HG02798 (cell line): Measurements from ENCODE around the gene NOS2.
"Not testable (repeated sequence)": the region's sequence is repeated elsewhere in the genome, so short reads cannot be mapped to it uniquely, and the experiment has no call there.

ENCODE experiments used
- ATAC-seq: cut with Tn5 transposase; IDR thresholded peaks from one replicate; pipeline ENCODE4 v1.9.1; 2021; ENCODE audit warnings: mild to moderate bottlenecking; ENCODE audit not compliant: unreplicated experiment, poor library complexity

NOS2 gene

DNA sequence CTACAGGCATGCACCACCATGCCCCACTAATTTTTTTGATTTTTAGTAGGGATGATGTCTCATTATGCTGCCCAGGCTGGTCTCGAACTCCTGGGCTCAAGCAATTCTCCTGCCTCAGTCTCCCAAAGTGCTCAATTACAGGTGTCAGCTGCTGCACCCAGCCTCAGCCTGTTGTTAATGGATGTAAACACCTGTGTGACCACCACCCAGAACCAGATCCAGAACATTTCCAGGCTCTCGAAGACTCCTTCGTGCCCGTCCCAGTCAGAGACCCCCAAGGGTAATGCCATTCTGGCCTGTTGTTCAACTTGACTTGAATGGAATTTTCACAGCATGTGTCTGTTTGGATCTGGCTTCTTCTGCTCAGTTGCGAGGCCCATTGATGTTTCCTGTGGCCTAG is 59.8 kb downstream of the NOS2 start:
- ATAC-seq = not testable (repeated sequence)

- ATAC-seq = no peak
Observed at GRCh38 chr17:27733773-27734172, 66.6 kb downstream of the NOS2 start.

DNA sequence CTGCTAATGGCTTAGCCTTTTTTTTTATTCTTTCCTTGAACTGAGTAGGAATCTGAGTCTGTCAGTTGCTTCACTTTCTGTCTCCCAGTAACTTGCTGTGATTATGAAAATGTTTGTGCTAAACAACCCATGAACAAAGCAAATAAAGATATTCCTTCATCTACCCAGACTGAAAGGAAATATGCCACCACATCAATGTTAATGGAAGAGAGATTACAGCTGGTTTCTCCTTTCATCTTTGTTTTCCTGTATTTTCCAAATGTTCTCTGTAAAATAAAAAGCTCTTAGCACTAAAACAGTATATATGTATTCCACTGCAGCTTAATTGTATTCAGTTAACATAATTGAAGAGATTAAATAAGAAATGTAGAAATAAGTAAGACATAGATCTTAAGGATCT is 67.6 kb downstream of the NOS2 start:
- not testable (repeated sequence) for ATAC-seq

GRCh38 chr17:27725982-27726381 is 74.3 kb downstream of the NOS2 start:
- not testable (repeated sequence) for ATAC-seq

GRCh38 chr17:27721797-27722196 is 78.5 kb downstream of the NOS2 start:
- no peak for ATAC-seq
